ENCODE measurements around the gene CUL9. TPM values are rescaled to one million over a fixed set of nuclear protein-coding genes. Genes with fewer than 3 reads are reported as not detected.

CUL9 gene
- total and polyA plus RNA-seq, 5 donors = 14.6 to 18.7 (median 15.9) TPM

DNA sequence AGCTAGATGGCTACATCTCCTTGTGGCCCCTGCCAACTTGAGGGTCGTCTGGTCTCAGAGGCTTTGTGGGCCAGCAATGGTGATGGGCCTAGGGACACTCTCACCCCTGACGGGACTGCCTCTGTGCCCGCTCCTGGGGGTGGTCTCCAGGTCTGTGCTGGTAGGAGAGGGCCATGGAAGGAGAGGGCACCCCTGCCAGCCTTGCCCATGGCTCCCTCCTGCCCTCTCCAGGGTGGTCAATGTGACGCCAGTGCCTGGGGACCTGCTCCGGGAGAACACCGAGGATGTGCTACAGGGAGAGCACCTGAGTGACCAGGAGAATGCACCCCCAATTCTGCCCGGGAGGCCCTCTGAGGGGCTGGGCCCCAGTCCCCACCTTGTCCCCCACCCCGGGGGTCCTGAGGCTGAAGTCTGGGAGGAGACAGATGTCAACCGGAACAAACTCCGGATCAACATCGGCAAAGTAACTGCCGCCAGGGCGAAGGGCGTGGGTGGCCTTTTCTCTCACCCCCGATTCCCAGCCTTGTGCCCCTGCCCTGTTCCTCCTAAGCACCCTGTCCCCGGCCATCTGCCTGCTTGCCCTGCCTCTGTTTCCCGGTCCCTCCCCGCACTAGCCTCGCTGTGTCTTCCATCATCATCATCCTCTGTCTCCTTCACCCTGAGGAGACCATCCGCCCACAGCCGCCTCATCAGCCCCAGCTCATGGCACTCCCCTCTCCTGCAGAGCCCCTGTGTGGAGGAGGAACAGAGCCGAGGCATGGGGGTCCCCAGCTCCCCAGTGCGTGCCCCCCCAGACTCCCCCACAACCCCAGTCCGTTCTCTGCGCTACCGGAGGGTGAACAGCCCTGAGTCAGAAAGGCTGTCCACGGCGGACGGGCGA is 77.1 kb downstream of the CUL9 start:
- H3K27ac ChIP-seq (ENCODE audit: low read length) = no peak overlapping the region

DNA sequence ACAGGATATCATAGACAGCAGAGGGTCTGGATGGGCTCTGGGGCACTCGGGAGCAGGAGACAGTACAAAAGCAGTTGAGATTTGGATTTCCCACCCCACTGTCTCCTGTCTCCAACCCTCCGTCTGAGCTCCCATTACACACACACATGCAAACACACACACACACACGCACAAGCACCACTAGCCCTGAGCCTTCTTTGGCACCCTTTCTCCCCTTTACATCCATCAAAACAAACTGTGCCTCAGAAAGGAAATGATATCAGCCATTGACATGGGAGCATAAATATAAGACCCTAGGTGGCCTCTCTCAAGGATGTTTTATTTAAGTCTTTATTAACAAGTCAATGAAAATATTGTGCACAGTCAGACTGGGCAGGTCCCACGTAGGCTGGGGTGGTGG is 78.8 kb downstream of the CUL9 start:
- H3K4me3 ChIP-seq (ENCODE audit: low read length) = no peak overlapping the region
- ATAC-seq (no peak), DNase-seq (no peak)
- H3K27ac ChIP-seq (ENCODE audit: low read length) = no peak overlapping the region
- H3K27me3 ChIP-seq (ENCODE audit: control insufficient read depth, insufficient read depth) = no peaks in the 10 kb centered on the region
- no peaks in the 10 kb centered on the region for H3K9me3 ChIP-seq (ENCODE audit: control insufficient read depth, low read length)
- no peaks in the 10 kb centered on the region for H3K4me1 ChIP-seq (ENCODE audit: control insufficient read depth, insufficient read depth, low read length)
- intact Hi-C loops (cut with DNase I) = loop anchor here (5.0 to 10.0 kb wide), 3 partner anchors 74 to 244 kb away; no protein-coding TSS in a partner anchor
- 69% methylated on average over 4 of the region's 4 CpGs for WGBS

More for the DNA sequence above, 77.1 kb downstream of the CUL9 start:
- no peak overlapping the region for H3K4me3 ChIP-seq (ENCODE audit: low read length)
- ATAC-seq = no peak
- peak in 1 of 3 donors; percentile 20 for DNase-seq
- WGBS = 91% methylated on average over 30 of the region's 30 CpGs
- H3K4me1 ChIP-seq (ENCODE audit: control insufficient read depth, insufficient read depth, low read length) = no peaks in the 10 kb centered on the region
- no peaks in the 10 kb centered on the region for H3K9me3 ChIP-seq (ENCODE audit: control insufficient read depth, low read length)
- intact Hi-C loops (cut with DNase I) = no loop called here
- no peaks in the 10 kb centered on the region for H3K27me3 ChIP-seq (ENCODE audit: control insufficient read depth, insufficient read depth)

DNA sequence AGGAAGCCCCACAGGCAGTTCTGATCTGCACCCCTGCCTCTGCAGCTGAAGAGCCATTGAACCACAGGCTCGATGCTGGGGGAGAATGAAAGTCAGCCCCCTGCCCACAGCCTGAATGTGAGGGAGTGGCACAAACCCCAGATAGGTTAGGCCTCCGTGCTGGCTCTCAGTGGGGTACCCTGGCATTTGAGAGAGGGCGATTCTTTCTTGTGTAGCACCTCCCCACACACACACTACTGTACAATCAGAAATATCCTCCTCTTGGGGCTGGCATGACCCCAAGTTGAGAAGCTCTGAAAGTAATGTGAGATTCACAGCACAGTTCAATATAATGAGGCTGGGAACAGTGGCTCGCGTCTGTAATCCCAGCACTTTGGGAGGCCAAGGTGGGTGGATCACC is 79.2 kb downstream of the CUL9 start:
- DNase-seq (no peak), ATAC-seq (no peak)
- Histone ChIP-seq H3K27ac (ENCODE audit: low read length) (no peak overlapping the region), H3K27me3 (ENCODE audit: control insufficient read depth, insufficient read depth) (no peaks in the 10 kb centered on the region), H3K4me1 (ENCODE audit: control insufficient read depth, insufficient read depth, low read length) (no peaks in the 10 kb centered on the region), H3K4me3 (ENCODE audit: low read length) (no peak overlapping the region), H3K9me3 (ENCODE audit: control insufficient read depth, low read length) (no peaks in the 10 kb centered on the region)
- intact Hi-C loops (cut with DNase I) = loop anchor here (5.0 to 10.0 kb wide), 3 partner anchors 74 to 244 kb away; no protein-coding TSS in a partner anchor
- 80% methylated on average over 5 of the region's 5 CpGs for WGBS

DNA sequence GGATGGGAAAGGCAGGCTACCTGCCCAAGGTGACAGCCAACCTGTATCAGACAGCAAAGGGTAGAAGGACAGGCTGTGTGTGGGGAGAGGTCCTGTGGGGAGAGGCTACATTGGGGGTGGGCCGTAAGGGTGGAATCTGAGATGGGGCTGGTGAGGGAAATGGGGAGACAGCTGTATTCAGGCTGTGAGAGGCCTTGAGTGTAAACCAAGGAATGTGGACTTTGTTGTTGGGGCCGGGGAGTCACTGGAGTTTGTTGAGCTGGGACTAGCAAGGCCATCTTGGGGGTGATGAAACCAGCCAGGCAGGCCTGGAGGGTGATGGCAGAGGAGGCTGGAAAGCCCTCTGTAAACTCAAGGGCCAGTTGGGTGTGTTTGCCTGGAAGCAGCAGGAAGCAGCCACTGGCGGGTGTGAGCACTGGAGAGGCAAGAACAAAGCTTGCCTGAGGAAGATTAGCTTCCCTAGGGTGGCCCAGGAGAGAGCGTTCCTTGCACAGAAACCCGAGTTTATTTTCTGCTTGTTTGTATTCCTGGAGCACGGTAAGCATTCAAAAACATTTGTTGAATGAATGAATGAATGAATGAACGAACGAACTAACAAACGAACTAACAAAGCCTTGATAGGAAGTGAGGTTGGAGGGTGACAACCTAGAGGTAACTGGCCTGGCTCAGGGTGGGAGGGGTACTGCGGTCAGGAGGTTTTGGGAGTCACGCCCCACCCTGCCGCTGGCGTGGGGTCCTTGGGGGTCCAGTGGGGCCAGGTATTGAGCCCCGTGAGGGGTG is 80.2 kb downstream of the CUL9 start:
- no peak for ATAC-seq
- no peak for DNase-seq
- intact Hi-C loops (cut with DNase I) = loop anchor here (5.0 to 10.0 kb wide), 3 partner anchors 73 to 243 kb away; no protein-coding TSS in a partner anchor
- Histone ChIP-seq H3K4me1 (ENCODE audit: control insufficient read depth, insufficient read depth, low read length) (peaks cover 1% of the 10 kb centered on the region), H3K27me3 (ENCODE audit: control insufficient read depth, insufficient read depth) (no peaks in the 10 kb centered on the region), H3K9me3 (ENCODE audit: control insufficient read depth, low read length) (no peaks in the 10 kb centered on the region), H3K4me3 (ENCODE audit: low read length) (no peak overlapping the region), H3K27ac (ENCODE audit: low read length) (no peak overlapping the region)
- 81% methylated on average over 14 of the region's 14 CpGs for WGBS

DNA sequence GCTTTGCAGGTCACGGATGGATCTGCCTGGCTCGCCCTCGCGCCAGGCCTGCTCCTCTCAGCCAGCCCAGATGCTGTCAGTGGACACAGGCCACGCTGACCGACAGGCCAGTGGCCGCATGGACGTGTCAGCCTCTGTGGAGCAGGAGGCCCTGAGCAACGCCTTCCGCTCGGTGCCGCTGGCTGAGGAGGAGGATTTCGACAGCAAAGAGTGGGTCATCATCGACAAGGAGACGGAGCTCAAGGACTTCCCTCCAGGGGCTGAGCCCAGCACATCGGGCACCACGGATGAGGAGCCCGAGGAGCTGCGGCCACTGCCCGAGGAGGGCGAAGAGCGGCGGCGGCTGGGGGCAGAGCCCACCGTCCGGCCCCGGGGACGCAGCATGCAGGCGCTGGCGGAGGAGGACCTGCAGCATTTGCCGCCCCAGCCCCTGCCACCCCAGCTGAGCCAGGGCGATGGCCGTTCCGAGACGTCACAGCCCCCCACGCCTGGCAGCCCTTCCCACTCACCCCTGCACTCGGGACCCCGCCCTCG is 80.9 kb downstream of the CUL9 start:
- 88% methylated on average over 39 of the region's 39 CpGs for WGBS
- Histone ChIP-seq H3K4me3 (ENCODE audit: low read length) (no peak overlapping the region), H3K9me3 (ENCODE audit: control insufficient read depth, low read length) (no peaks in the 10 kb centered on the region), H3K4me1 (ENCODE audit: control insufficient read depth, insufficient read depth, low read length) (peaks cover 3% of the 10 kb centered on the region), H3K27me3 (ENCODE audit: control insufficient read depth, insufficient read depth) (no peaks in the 10 kb centered on the region), H3K27ac (ENCODE audit: low read length) (no peak overlapping the region)
- intact Hi-C loops (cut with DNase I) = loop anchor here (5.0 to 10.0 kb wide), 3 partner anchors 72 to 242 kb away; no protein-coding TSS in a partner anchor
- ATAC-seq (no peak), DNase-seq (peak in 1 of 3 donors; percentile 43)

DNA sequence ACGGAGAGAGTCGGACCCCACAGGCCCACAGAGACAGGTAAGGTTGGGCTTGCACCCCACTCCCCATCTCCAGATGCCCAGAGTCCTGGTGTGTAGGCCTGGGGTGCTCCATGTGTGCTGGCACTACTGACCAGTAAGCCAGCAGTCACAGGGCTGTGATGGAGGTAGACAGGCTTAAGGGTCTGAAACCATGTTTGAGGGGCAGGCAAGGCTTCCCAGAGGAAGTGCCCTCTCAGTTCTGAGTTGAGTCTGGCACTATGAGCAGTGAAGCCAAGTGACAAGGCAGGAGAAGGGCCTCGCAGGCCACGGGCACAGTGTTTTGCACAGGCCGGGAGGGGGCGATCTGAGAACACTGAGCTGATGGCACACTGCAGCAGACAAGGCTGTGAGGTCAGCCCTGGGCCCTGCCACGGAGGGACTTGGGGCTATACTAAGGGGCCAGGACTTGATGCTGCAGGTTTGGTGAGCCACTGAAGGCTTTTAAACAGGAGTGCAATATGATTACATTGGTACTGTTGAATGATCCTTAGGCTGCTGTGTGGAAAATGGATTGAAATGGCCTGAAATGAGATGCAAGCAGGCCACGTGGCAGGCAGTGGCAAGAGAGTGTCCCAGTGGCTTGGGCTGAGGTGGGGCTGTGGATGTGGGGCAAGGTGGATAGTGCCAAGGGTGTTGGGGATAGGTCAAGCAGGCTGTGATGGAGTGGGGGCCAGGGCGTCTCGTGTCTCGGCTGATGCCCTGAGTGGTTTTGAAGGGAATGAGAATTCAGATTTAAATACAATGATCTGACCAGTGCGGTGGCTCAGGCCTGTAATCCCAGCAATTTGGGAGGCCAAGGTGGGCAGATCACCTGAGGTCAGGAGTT is 81.5 kb downstream of the CUL9 start:
- DNase-seq (peak; percentile 73 to 90 (median 87)), ATAC-seq (peak; percentile 79 to 82)
- Histone ChIP-seq H3K4me1 (ENCODE audit: control insufficient read depth, insufficient read depth, low read length) (peaks cover 8% of the 10 kb centered on the region), H3K27ac (ENCODE audit: low read length) (no peak overlapping the region), H3K4me3 (ENCODE audit: low read length) (no peak overlapping the region), H3K9me3 (ENCODE audit: control insufficient read depth, low read length) (no peaks in the 10 kb centered on the region), H3K27me3 (ENCODE audit: control insufficient read depth, insufficient read depth) (no peaks in the 10 kb centered on the region)
- intact Hi-C loops (cut with DNase I) = loop anchor here (5.0 to 10.0 kb wide), 3 partner anchors 71 to 241 kb away; no protein-coding TSS in a partner anchor
- 50% methylated on average over 12 of the region's 12 CpGs for WGBS

DNA sequence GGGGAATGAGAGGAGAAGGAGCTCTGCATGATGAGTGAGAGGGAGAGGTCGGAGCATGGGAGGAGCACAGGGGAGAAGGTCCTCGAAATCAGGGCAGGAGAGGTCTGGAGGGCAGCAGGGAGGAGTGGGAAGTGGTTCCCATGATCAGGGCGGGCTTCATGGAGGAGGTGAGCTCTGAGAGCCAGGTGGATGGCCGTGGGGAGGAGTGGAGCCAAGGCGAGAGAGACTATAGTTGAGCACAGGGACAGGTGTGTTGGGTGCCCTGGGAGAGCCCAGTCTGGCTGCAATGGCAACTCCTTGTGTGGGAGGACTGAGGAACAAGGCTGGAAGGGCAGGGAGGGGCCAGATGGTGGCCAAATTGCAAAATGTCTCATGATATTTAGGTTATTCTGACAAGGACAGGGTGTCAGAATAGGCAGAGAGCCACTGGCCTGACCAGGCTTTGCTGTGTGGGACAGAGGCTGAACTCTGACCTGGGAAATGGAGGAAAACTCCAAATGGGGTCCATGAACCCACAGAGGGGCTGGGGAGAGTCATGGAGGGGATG is 82.7 kb downstream of the CUL9 start:
- peaks cover 13% of the 10 kb centered on the region for H3K4me1 ChIP-seq (ENCODE audit: control insufficient read depth, insufficient read depth, low read length)
- H3K9me3 ChIP-seq (ENCODE audit: control insufficient read depth, low read length) = no peaks in the 10 kb centered on the region
- H3K27ac ChIP-seq (ENCODE audit: low read length) = no peak overlapping the region
- DNase-seq (peak in 2 of 3 donors; percentile 27 to 29), ATAC-seq (no peak)
- WGBS = 86% methylated on average over 5 of the region's 5 CpGs
- intact Hi-C loops (cut with DNase I) = loop anchor here (5.0 to 10.0 kb wide), 4 partner anchors 63 to 240 kb away; no protein-coding TSS in a partner anchor
- H3K27me3 ChIP-seq (ENCODE audit: control insufficient read depth, insufficient read depth) = no peaks in the 10 kb centered on the region
- no peak overlapping the region for H3K4me3 ChIP-seq (ENCODE audit: low read length)

DNA sequence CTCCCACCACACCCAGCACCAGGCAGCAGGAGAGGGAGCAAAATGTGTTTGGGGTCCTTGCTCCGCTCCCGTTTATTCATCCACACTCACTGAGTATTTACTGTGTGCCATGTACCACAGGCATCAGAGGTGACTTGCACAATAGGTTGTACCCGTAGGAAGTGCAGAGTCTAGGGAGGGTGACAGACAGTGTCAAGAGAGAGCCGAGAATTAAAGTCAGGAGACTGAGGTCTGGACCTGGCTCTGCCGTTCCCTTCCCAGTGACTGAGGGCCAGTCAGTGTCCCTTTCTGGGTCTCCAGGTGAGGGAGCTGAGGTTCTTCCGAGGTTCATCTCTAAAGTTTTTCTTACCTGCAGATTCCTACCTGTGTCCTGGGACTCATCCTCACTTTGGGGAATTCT is 83.6 kb downstream of the CUL9 start:
- H3K4me3 ChIP-seq (ENCODE audit: low read length) = no peak overlapping the region
- ATAC-seq (no peak), DNase-seq (no peak)
- no peak overlapping the region for H3K27ac ChIP-seq (ENCODE audit: low read length)
- intact Hi-C loops (cut with DNase I) = loop anchor here (5.0 to 10.0 kb wide), 3 partner anchors 62 to 239 kb away; no protein-coding TSS in a partner anchor
- peaks cover 13% of the 10 kb centered on the region for H3K4me1 ChIP-seq (ENCODE audit: control insufficient read depth, insufficient read depth, low read length)
- H3K9me3 ChIP-seq (ENCODE audit: control insufficient read depth, low read length) = no peaks in the 10 kb centered on the region
- WGBS = 87% methylated on average over 6 of the region's 6 CpGs
- H3K27me3 ChIP-seq (ENCODE audit: control insufficient read depth, insufficient read depth) = no peaks in the 10 kb centered on the region

DNA sequence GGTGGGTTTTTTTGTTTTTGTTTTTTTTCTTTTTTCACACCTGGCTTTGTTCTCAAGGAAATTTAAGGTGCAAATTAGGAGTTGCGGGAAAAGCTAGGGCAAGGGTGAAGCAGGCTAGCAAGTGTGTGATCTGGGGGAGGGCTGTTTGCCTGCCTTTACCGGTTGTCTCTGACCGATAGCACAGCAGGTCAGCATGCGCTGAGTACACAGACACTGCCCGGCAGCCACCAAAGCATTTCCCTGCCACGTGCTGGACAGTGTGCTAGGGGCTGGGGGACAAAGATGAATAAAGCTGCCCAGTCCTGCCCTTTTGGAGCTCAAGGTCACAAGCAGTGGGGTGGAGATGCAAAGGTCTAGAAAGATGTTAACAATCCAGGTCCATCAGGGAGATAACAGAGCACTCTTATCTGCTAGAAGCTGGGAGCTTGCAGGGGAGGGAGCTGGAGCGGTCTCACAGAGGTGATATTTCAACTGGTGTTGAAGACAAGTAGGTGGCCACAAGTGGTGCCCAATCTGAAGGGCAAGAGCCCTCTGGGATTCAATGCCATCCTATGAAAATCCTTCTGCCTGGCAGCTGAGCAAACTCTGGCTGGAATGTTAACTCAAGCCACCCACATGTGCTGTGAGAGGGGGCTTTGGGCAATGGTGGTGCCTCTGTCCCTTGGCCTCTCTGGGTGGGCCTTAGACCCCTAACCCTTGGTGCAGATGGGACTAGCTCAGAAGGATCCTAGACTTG is 85.8 kb downstream of the CUL9 start:
- Histone ChIP-seq H3K27ac (ENCODE audit: low read length) (peak overlapping the region; percentile 95), H3K4me1 (ENCODE audit: control insufficient read depth, insufficient read depth, low read length) (peaks cover 13% of the 10 kb centered on the region), H3K4me3 (ENCODE audit: low read length) (no peak overlapping the region), H3K27me3 (ENCODE audit: control insufficient read depth, insufficient read depth) (no peaks in the 10 kb centered on the region), H3K9me3 (ENCODE audit: control insufficient read depth, low read length) (no peaks in the 10 kb centered on the region)
- intact Hi-C loops (cut with DNase I) = loop anchor here (5.0 to 10.0 kb wide), 3 partner anchors 60 to 237 kb away; no protein-coding TSS in a partner anchor
- 57% methylated on average over 7 of the region's 7 CpGs for WGBS
- peak; percentile 4 to 12 for ATAC-seq
- DNase-seq = peak in 1 of 3 donors; percentile 60

Data from right cardiac atrium (tissue), 5 donors.